Fibroblast of skin of scalp (primary cell): ENCODE measurements around the gene XPR1.
"Not testable (repeated sequence)": the region's sequence is repeated elsewhere in the genome, so short reads cannot be mapped to it uniquely, and the experiment has no call there.

Experiments used
- DNase-seq: peaks from one replicate; pipeline ENCODE4 v3.0.0-alpha.2; 2013

The XPR1 gene

GRCh38 chr1:180785887-180786286 is 154.1 kb downstream of the XPR1 start:
- no peak for DNase-seq

- DNase-seq: no peak
Observed at GRCh38 chr1:180786624-180787023, 154.8 kb downstream of the XPR1 start.

GRCh38 chr1:180787628-180788307 is 155.9 kb downstream of the XPR1 start:
- DNase-seq: no peak

- no peak for DNase-seq
Observed at GRCh38 chr1:180789460-180789859, 157.6 kb downstream of the XPR1 start.

GRCh38 chr1:180791152-180791551 is 159.3 kb downstream of the XPR1 start:
- not testable (repeated sequence) for DNase-seq

GRCh38 chr1:180791806-180792205 is 160.0 kb downstream of the XPR1 start:
- DNase-seq: peak; percentile 4

GRCh38 chr1:180793451-180793850 is 161.6 kb downstream of the XPR1 start:
- DNase-seq: peak; percentile 11

GRCh38 chr1:180796897-180797640 is 165.2 kb downstream of the XPR1 start:
- DNase-seq: no peak

GRCh38 chr1:180800945-180801344 is 169.1 kb downstream of the XPR1 start:
- DNase-seq: no peak

- no peak for DNase-seq
Observed at GRCh38 chr1:180802813-180803212, 171.0 kb downstream of the XPR1 start.

GRCh38 chr1:180805316-180805715 is 173.5 kb downstream of the XPR1 start:
- no peak for DNase-seq

GRCh38 chr1:180811298-180811697 is 179.5 kb downstream of the XPR1 start:
- no peak for DNase-seq

GRCh38 chr1:180811886-180812285 is 180.1 kb downstream of the XPR1 start:
- peak; percentile 2 for DNase-seq

GRCh38 chr1:180814258-180814657 is 182.4 kb downstream of the XPR1 start:
- DNase-seq: no peak

- no peak for DNase-seq
Observed at GRCh38 chr1:180815188-180815587, 183.4 kb downstream of the XPR1 start.

GRCh38 chr1:180816132-180816531 is 184.3 kb downstream of the XPR1 start:
- no peak for DNase-seq

GRCh38 chr1:180821970-180822369 is 190.1 kb downstream of the XPR1 start:
- DNase-seq: no peak

- DNase-seq: not testable (repeated sequence)
Observed at GRCh38 chr1:180831507-180831906, 199.7 kb downstream of the XPR1 start.

GRCh38 chr1:180833180-180833579 is 201.4 kb downstream of the XPR1 start:
- not testable (repeated sequence) for DNase-seq

GRCh38 chr1:180836449-180836848 is 204.6 kb downstream of the XPR1 start:
- DNase-seq: no peak

GRCh38 chr1:180837020-180837419 is 205.2 kb downstream of the XPR1 start:
- DNase-seq: no peak

- DNase-seq: no peak
Observed at GRCh38 chr1:180838535-180838934, 206.7 kb downstream of the XPR1 start.

GRCh38 chr1:180839547-180839946 is 207.7 kb downstream of the XPR1 start:
- DNase-seq: no peak

GRCh38 chr1:180841415-180841814 is 209.6 kb downstream of the XPR1 start:
- peak; percentile 17 for DNase-seq
